Embryonic facial prominence (tissue), 1 donor: Measurements from ENCODE around the gene LY6G5B.

Source experiments
- DNase-seq: peaks from one replicate; pipeline ENCODE4 v3.0.0-alpha.2; 2016; ENCODE audit errors: extremely low spot score

The LY6G5B gene

DNA sequence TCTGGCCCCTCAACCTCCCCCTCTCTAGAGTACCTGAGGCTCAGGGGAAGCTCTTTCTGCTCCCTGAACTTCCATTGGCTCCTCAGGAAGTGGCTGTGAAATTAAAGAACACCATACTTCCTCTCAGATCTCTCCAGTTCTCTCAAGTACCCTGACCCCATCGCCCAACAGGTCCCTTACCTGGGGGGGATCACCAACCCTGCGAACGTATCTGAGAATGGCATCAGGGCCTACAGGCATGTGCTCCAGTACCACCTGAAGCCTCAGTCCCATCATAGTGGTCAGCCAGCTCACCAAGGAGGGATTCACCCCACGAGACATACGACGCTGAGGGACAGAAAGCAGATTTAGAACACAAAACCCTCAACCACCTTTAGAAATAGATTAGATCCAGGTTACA lies 29.2 kb upstream of the LY6G5B start:
- no peak for DNase-seq

DNA sequence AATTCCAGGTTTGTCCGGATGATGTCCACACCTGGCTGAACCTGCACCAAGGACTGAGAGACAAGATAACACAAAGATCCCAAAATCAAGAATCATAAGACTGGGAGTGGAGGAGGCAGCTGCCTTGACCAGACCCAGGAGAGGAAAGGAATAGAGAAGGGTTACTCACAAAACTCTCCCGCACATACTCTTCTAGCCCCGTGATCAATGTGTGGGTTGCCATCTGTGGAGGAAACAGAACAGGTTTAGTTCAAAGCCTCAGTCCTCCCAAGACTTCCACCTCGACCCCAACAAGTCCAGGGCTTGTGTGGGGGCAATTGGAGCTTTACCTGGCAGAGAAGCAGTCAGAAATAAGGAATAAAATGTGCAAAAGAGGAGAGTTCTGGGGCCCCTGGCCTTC lies 28.4 kb upstream of the LY6G5B start:
- no peak for DNase-seq

DNA sequence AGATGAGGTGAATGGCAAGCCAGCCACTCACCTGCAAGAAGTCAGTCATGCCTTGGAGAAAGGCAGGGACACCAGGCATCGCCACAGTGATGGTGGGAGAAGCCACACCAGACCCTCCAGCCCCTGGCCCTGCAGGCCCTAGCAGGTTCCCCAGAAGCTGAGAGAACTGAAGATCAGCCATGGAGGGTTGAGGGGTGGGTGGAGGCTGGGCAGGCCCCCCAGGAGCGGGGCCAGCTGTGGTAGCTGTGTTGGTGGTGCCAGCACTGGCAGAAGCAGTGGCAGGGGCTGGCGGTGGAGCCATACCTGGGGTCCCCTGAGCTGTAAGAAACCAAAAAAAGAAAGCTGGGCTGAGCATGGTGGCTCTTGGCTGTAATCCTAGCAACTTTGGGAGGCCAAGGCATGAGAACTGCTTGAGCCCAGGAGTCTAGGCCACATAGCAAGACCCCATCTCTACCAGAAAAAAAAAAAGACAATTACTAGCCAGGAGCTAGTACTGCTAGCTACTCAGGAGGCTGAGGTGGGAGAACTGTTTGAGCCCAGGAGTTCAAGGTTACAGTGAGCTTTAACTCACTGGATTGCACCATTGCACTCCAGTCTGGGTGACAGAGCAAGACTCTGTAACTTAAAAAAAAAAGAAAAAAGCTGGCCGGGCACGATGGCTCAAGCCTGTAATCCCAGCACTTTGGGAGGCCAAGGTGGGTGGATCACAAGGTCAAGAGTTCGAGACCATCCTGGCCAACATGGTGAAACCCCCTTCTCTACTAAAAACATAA lies 26.8 kb upstream of the LY6G5B start:
- no peak for DNase-seq

DNA sequence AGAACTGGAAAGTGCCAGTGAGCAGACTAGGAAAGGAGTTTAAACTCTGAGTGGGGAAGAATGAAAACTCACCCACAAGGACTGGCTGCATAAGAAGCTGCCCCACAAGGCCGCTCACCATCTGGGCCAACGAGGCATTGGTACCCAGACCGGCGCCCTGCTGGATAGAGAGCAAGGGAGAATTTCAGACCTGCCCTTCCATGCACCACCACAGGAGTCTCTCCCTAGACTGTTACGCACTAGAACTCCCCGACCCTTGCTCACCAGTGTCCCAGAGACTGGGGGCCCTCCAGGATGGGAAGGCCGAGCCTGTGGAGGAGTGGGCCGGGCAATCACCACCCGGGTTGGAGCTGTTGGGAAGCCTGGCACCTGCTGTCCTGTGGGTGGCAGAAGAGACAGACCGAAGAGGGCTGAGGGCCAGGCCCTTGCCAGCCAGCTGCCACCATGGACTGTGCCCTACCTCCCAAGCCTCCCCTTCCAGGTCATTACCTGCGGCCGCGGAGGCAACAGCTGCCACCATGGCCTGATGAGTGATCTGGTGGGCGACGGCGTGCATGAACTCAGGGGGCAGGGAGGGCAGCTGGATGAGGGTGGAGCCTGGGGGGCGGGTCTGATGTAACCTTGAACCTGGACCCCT lies 25.8 kb upstream of the LY6G5B start:
- DNase-seq, result no peak

DNA sequence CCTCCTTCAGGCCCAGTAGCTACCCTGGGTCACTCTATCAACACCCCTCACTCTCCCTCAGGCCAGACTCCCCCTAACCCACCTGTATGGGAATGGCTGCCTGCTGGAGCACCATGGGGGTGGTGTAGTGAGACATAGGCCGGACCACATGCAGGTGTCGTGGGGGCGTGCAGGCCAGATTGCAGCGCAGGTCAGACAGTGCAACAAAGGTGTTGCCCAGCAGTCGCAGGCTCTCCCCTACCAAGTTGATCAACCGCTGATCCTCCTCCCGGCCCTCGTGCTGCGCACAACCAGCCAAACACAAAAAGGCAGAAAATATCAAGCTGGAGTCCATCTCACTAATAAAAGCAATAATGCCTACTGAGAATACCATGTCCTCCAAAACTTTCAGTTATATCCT lies 24.5 kb upstream of the LY6G5B start:
- DNase-seq, result no peak

DNA sequence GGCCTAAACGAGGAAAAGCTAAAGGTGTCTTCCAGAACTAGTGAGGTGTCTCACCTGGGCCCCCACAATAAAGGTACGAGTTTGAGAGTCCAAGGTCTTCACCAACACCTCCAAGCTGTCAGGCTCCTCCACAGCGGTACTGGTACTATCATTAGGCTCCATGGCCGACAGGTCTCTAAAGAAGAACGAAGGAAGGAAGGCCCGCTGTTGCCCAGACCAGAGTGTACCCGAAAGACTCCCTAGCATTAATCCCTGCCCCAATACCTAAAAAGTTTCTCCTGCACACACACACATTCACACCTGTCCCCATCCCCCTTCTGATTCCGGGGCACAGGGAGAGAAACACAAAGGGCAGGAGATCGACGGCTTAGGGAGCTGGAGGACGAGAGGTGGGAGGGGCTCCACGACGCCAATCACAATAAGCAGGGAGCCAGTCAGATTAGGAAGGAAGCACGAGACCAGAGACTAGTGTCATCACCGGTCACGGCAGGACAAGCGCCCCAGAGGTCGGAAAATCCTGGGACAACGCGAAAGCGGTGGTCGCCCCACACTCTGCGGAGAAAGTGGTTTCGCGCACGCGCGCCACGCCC lies 18.1 kb upstream of the LY6G5B start:
- peak; percentile 66 for DNase-seq

DNA sequence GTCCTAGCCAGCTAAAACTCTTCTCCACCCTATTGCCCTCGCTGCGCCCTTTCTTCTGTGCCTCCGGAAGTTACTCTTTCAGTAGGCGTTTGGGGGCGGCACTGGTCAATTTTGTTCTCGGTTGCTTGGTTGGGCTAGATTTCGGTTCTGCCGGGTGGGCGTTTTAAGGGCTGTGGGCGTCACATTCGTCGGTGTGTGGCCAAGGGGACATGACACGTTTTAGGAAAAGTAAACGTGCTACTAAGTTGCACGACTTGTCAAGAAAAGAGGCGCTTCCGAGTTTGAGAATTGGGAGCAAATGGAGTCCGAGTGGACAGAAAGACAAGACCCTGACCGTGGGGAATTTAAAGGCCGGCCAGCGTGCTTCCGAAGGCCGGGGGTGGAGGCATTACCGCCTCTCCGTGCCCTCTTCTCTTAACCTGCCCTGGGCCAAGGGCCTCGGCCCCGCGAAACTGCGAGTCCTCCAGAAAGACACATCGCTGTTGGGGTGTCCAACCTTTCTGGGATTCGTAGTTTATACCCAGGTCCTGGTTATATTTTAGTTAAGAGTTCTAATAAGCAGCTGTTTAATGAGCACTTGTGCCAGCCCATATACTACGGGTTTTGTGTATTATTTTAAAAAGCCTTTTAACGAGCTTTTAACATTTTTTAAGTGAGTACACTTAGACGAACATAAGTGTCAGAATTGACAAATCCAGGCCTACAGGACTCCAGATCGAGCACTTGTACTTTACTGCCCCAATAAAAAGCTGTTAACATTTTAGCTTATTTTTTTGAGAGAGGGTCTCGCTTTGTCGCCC lies 16.7 kb upstream of the LY6G5B start:
- DNase-seq, result peak; percentile 86

DNA sequence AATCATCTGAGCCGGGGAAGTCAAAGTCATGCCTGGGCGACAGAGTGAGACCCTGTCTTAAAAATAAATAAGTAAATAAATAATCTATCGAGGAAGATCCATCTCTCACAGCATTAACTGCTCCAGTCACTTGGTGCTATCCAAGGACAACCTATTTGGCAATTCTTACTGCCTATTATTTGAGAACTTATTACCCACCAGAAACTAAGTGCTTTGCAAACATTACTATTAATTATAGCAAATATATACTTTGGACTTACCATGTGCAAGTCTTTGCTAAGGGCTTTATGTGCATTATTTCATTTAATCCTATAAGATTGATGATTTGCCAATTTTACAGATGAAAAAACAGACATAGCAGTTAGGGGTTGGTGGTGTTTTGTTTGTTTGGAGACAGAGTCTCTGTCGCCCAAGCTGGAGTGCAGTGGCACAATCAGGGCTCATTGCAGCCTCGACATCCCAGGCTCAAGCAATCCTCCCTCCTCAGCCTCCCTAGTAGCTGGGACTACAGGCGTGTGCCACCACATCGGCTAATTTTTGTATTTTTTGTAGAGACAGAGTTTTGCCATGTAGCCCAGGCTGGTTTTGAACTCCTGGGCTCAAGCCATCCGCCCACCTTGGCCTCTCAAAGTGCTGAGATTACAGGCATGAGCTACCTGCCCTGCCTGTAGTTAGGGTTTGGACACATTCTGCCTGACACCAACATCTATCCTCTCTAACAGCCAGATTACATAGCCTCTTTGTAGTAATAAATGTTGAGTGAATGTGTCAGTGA lies 15.0 kb upstream of the LY6G5B start:
- DNase-seq, result no peak

DNA sequence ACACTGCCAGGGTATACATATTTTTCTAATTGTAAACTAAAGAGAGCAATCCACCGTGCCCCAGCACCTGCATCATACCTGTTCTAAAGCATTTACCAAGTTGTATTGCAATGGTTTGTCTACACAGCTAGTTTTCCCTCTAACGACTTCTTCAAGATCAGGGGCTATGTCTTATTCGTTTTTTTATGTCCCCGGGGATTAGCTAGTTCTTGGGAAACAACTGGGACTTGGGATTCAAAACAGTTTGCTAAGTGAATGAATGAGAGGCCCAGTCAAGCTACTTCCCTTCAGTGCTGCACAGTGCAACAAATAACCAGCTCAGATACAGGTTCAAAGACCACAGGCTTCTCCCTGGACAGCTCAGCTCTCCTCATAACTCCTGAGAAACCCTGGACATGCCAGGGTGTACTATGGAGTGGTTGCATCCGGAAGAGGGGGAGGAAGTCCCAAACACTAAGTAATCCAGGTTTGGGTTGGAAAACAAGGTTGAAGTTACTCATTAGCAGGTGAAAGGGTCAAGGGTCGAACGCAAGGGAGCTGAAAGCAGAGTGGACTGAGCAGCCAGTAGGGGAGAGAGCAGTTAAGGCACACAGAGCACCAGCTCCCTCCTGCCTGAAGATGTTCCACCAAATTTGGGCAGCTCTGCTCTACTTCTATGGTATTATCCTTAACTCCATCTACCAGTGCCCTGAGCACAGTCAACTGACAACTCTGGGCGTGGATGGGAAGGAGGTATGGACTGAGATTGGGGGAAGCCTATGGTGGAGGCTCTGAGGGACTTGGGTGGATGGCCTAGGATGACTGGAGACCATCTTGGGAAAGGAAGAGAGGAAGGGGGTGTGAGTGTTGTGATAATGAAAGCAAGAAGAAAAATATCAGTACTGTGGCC lies 14.2 kb upstream of the LY6G5B start, which contains the start of gene APOM:
Gene APOM, plus strand, starts transcription at position 546 of the 889 bp plus-strand sequence. Its CDS starts 73 bp downstream, at position 619.
- no peak for DNase-seq

DNA sequence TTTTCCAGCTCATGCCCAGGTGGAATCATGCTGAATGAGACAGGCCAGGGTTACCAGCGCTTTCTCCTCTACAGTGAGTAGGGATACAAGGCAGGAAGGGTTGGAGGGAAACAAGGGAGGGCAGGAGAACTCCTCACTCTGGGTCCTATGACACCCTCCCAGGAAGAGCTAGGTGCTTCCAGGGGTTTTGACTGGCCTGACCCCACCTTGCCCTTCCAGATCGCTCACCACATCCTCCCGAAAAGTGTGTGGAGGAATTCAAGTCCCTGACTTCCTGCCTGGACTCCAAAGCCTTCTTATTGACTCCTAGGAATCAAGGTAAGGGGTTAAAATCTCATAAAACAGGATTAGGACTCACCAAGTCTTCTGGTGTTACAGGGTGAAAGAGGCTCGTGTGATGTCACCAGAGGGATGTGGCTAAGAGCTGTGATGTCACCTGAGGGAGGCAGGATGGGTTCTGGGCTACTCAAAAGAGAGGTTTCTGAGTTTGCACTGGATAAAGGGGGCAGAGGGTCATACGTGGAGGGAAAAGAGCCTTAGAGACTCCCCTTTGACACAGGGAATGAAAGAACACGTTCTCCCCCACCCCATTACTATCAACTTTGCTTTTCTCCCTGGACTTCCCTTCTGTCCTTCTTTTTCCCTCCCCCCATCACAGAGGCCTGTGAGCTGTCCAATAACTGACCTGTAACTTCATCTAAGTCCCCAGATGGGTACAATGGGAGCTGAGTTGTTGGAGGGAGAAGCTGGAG lies 12.2 kb upstream of the LY6G5B start:
- DNase-seq, result no peak

DNA sequence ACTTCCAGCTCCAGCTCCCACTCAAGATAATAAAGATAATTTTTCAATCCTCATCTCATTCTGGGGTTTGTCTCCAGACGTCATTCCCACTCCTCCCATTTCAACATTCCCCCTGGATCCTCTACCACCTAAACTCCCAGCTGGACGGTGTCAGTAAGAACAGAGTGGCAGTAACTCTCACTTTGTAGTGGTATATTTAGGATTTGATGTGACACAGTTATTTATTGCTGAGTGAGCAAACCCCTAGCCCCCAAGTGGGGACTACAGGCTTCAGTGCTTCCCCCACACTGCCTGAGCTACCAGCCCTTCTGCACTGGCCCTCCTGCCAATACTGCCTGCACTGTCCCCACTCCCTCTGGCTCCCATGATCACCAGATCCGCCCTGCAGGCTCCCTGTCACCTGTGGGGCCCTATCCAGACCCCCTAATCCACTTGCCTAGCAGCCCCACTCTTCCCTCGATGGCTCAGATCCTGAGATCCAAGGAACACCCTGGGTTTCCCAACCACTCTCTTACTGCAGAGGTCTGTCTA lies 11.6 kb upstream of the LY6G5B start:
- DNase-seq, result no peak

DNA sequence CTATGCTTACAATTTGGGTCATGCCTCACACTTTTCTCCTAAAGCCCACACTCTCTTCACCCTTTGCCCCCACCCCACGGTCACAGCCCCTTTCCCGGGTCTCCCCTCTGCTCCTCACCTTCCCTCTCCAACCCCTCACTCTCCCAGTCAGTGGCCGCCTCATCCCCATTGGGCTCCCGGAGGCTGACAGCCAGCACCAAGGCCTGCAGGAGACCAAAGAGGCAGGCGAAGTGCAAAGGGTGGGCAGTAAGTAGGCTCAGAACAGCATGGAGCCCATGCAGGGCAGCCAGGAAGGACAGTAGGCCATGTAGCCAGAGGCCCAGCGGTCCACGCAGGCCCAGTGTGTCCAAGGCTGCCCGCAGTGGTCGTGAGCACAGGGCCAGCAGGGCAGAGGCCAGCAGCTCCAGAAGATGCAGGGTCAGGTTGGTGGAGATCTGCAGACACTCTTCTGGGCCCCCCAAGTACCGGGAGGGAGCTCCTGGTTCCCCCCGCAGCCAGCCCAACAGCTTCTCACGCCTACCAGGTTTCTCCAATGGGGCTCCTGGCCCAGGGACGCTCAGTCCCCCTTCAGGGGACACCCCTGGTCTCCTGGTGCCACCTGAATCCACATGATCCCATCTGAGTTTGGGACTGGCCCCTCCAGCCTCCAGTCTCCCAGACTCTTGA lies 10.7 kb upstream of the LY6G5B start:
- no peak for DNase-seq

DNA sequence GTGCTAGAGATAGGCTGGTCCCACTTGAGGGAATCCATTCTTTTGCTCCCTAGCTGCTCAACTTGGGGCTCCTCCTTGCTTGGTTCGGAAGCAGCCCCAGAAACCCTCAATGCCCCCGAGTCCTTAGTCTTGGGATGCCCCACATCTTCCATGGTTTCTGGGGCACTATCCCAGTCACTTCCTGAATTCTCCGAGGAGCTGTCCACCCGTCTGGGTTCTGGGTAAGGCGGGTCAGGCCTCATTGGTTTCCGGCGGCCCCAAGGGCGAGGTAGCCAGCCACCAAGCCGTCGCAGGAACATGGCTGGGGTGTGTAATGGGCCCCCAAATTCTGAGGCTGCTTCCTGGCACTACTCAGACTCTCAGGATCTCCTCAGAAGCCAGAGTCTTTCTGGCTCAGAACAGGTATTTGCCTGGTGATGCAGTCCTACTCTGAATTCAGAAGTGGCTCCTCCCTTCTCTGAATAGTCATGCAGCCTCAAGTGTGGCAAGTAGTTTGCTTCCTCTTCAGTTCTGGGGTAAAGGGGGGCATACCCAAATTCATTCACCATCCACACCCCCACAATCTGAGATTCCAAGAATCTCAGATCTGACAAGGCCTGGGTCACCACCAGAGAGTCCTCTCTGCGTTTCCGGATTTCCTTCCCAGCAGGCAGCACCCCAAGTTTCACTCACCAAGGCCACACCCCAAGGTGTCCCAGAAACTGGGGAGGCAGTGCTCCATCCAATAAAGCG lies 10.0 kb upstream of the LY6G5B start:
- DNase-seq, result no peak

DNA sequence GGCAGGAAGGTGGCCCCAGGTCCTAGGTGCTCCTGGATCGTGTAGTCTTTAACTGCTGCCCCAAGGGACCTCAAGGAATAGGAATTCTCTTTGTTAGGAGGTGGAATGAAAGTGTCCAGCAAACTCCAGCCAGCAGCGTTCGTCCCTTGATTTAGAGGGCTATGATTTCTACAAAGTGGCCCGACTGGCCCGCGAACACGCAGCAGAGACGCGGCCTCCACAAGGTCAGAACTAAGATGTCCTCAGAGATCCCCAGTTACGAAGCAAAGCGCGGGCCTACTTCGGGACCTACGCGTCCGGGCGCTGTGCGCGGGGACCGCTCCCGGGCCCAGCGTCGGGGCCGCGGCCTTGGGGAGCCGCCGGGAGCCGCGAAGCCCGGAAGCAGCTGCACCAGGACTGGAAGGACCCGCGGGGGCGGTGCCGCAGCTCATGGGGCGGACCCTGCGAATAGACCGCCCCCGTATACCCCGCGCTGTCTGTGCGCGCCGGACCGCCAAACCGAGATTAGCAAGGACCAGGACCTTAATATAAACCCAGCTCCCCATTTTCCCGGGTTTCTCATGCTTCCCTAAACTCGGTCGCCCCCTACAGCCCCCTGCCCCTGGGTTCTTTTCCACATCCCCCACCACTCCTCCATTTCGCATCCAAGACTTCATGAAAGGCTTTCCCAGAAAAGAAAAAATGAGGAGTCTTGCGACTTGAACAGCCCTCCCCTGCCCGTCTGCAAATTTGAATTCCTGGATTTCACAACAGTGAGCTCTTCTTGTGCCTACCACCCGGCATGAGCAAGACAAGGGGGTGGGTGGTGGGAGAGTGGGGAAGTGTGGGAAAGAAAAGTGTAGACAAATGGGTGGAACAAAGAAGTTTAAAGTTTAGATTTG lies 9.2 kb upstream of the LY6G5B start, which contains the start of gene C6orf47:
Gene C6orf47, minus strand, starts transcription at position 398 of the 881 bp plus-strand sequence. CDS start 831 bp downstream, outside the sequence.
- DNase-seq, result peak; percentile 40

DNA sequence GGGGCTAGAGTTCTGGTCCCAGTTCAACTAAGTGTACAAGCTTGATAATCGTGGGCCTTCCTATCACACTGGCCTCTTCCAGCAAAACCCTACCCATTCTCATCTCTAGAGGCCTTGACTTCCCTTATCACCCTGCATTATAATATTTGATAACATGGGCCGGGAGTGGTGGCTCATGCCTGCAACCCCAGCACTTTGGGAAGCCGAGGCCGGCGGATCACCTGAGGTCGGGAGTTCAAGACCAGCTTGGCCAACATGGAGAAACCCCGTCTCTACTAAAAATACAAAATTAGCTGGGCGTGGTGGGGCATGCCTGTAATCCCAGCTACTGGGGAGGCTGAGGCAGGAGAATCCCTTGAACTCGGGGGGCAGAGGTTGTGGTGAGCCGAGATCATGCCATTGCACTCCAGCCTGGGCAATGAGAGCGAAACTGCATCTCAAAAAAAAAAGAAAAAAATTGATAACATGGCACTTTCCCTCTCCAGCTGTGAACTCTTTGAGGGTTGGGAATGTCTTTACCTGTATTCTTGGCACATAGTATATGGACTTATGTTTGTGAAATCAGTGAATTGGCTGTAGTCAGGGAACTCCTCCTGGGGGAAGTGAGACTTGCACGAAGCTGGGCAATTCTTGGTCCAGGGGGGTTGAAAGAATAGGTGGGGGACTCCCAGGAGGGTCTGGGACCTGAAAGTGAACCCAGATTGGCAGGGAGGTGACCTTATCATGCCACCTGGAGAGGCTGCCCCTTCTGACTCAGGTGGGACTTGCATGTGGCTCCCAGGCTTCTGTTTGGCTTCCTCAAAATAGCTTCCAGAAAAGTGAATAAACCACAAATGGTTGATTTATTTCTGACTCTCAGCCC lies 8.3 kb upstream of the LY6G5B start:
- no peak for DNase-seq

DNA sequence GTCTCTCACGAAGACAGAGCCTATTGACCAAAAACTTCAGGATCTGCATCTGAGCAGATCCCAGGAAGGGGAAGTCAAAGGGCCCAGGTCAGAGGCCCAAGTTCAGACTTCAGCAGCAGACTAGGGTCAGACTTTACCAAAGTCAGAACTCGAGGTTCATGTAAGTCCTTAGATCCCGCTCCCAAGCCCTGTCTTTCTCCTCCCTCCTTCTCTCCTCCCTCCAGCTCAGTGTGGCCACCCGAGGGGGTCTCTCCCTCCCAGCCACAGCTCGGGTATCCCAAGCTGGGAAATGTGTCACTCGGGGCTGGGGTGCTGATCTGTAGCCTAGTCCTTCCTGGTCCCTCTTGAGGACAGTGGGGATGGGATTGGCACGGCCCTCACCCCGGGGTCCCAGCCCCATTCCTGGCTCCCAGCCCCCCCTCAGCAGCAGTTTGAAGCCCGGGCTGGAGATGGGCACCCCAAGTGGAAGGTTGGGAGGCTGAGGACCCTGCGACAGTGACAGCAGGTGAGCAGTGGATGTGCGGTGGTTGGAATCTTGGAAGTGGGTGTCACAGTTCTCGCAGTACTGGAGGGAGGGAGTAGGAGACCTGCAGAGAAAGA lies 7.6 kb upstream of the LY6G5B start:
- no peak for DNase-seq
